ENCODE data around the gene FYCO1.

FYCO1 gene

DNA sequence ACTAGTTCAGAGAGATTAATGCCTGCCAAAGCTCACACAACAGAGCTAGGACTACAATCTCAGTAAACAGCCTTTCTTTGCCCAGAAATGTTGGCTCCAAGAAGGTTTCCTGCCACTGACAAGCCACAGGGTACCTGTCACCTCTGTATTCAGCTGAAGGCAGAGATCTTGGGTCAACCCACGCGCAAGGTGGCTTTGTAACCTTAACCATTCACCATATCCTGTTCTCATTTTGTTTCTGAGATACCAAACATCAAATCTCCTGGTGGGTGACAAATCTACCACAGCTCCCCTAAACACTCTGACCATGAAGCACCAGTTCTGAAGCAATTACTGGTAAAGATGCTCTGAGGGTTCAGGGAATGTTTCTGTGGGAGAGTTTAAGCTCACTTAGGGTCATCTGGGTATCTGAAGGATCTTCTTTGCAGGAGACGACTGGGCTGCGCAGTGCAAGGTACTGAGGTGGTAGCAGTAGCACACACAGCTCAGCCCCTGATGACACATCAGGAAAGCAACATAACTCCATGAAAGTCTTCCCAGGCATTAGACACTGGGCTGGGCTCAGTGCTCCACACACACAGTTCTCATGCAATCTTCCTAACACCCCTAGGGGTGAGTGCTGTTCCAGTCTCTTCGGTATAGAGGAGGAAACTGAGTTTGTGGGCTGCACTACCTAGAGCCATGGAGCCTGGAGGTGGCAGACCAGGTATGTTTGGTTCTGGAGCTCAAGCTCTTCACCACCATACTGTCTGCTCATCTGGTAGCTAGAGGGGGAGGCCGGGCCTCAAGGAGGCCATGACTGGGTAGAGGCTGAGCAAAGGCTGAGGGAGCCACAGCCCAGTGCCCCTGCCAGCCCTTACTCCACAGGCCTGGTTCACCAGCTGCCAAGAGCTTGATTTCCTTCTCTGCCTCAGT lies 44.7 kb downstream of the FYCO1 start:
- peaks cover 58% of the 10 kb centered on the region for H3K36me3 ChIP-seq (ENCODE audit: control insufficient read depth, insufficient read depth, low read length)
- peaks cover 12% of the 10 kb centered on the region for H3K4me1 ChIP-seq (ENCODE audit: control insufficient read depth, insufficient read depth, low read length)
- no peaks in the 10 kb centered on the region for H3K27me3 ChIP-seq (ENCODE audit: control insufficient read depth, insufficient read depth, low read length)
- no peak overlapping the region for H3K4me3 ChIP-seq (ENCODE audit: low read length)
- no peak overlapping the region for H3K9ac ChIP-seq (ENCODE audit: low read length)
- no peak overlapping the region for H3K27ac ChIP-seq (ENCODE audit: low read depth, low read length)

DNA sequence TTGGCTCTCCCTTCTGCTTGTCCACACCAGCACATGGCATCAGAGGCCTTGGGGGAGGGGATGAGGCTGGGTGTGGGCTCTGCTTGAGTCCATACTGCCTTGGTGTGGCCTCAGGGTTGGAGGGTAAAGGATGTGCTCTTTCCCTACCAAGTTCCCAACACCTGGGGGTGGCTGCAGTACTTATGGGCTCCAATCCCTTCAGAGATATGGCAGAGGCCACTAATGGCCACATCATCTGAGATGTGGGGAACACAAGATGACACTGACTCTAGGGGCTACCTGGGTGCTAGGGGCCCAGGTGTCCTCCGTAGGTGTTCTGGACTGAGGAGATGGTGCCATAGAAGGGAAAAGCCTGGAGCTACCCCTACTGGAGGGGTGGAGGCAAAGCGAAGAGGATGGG lies 45.5 kb downstream of the FYCO1 start:
- Histone ChIP-seq H3K9ac (ENCODE audit: low read length) (no peak overlapping the region), H3K36me3 (ENCODE audit: control insufficient read depth, insufficient read depth, low read length) (peaks cover 52% of the 10 kb centered on the region), H3K27me3 (ENCODE audit: control insufficient read depth, insufficient read depth, low read length) (no peaks in the 10 kb centered on the region), H3K4me3 (ENCODE audit: low read length) (no peak overlapping the region), H3K27ac (ENCODE audit: low read depth, low read length) (no peak overlapping the region), H3K4me1 (ENCODE audit: control insufficient read depth, insufficient read depth, low read length) (peaks cover 12% of the 10 kb centered on the region)

DNA sequence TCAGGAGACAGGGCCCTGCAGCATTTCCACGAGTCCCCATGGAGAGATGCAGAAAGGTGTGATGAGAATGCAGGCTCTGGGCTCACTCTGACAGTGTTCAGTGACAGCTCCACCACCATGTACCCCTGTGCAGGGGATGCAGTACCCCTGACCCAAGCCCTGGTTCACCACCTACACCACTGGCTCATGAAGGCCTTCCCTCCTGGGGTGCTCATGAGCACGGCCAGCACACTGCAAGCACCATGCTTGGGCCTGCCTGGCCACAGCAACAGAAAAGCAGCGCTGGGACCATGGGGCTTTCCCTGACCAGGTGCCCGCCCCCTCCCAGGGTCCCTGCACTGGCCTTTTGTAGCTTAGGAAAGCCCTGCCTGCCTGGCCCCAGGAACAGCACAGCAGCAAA lies 46.2 kb downstream of the FYCO1 start:
- H3K36me3 ChIP-seq (ENCODE audit: control insufficient read depth, insufficient read depth, low read length) = peaks cover 49% of the 10 kb centered on the region

DNA sequence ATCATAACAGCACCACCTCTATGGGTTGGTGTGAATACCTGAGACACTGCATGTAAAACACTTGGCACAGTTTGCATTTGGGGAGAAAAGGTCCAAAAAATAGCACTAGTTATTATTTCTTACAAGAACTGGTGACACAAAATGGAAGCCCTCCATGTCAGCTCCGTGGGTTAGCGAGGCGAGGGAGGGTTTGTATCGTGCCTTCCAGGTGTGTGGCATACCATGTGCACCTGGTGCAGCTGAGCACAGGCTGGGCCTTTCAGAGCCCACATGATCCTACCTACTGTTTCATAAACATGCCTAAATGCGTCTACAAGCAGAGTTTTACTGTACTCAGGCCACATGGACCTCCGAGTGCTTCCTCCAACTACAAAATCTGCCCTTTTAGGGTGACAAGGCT lies 46.7 kb downstream of the FYCO1 start:
- peaks cover 46% of the 10 kb centered on the region for H3K36me3 ChIP-seq (ENCODE audit: control insufficient read depth, insufficient read depth, low read length)

More for the DNA sequence above, 46.2 kb downstream of the FYCO1 start:
- Histone ChIP-seq H3K4me1 (ENCODE audit: control insufficient read depth, insufficient read depth, low read length) (peaks cover 12% of the 10 kb centered on the region), H3K27me3 (ENCODE audit: control insufficient read depth, insufficient read depth, low read length) (no peaks in the 10 kb centered on the region), H3K9ac (ENCODE audit: low read length) (no peak overlapping the region), H3K4me3 (ENCODE audit: low read length) (no peak overlapping the region), H3K27ac (ENCODE audit: low read depth, low read length) (no peak overlapping the region)

DNA sequence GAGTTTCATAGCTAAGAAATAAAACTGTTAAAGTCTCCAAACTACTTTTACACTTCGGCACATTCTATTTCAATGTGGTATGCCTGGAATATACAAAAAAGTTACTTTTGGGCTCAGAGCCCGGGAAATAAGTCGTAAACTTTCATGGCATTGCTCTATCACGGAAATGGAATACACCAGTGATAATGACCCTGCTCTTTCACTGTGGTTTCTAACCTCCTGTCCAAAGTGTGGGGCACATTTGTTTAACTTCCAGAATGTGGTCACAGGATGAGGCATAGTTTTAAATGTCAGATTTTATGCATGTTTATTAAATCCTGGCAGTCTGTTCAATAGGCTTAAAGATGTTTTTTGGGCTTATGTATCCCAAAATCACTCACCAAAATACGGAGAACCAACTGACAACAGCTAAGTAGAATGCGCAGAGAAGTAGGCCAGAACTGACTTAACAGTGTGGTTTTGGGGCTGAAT lies 47.3 kb downstream of the FYCO1 start:
- Histone ChIP-seq H3K36me3 (ENCODE audit: control insufficient read depth, insufficient read depth, low read length) (peaks cover 40% of the 10 kb centered on the region), H3K4me3 (ENCODE audit: low read length) (no peak overlapping the region), H3K4me1 (ENCODE audit: control insufficient read depth, insufficient read depth, low read length) (peaks cover 12% of the 10 kb centered on the region), H3K27me3 (ENCODE audit: control insufficient read depth, insufficient read depth, low read length) (no peaks in the 10 kb centered on the region), H3K9ac (ENCODE audit: low read length) (no peak overlapping the region), H3K27ac (ENCODE audit: low read depth, low read length) (no peak overlapping the region)

More for the DNA sequence above, 46.7 kb downstream of the FYCO1 start:
- H3K4me1 ChIP-seq (ENCODE audit: control insufficient read depth, insufficient read depth, low read length) = peaks cover 12% of the 10 kb centered on the region
- H3K27ac ChIP-seq (ENCODE audit: low read depth, low read length) = no peak overlapping the region
- no peak overlapping the region for H3K9ac ChIP-seq (ENCODE audit: low read length)
- H3K27me3 ChIP-seq (ENCODE audit: control insufficient read depth, insufficient read depth, low read length) = no peaks in the 10 kb centered on the region
- H3K4me3 ChIP-seq (ENCODE audit: low read length) = no peak overlapping the region

DNA sequence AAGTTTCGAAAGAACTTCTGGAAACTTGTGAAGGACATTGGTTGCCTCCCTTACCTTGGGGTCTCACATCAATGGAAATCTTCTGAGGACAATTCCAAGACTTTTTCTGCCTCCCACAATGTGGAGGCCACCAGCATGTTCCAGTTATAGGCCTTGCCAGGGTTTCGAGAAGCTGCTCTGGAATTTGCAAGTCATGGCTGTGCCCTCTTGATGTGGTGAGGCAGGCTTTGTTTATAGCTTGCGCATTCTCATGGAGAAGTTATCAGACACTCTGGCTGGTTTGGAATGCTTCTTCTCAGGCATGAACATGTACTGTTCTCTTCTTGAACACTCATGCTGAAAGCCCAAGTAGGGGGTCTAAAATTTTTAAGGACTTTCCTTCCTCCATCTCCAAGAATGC lies 48.3 kb downstream of the FYCO1 start:
- Histone ChIP-seq H3K4me1 (ENCODE audit: control insufficient read depth, insufficient read depth, low read length) (peaks cover 12% of the 10 kb centered on the region), H3K36me3 (ENCODE audit: control insufficient read depth, insufficient read depth, low read length) (peaks cover 32% of the 10 kb centered on the region), H3K4me3 (ENCODE audit: low read length) (no peak overlapping the region), H3K27ac (ENCODE audit: low read depth, low read length) (no peak overlapping the region), H3K9ac (ENCODE audit: low read length) (no peak overlapping the region), H3K27me3 (ENCODE audit: control insufficient read depth, insufficient read depth, low read length) (no peaks in the 10 kb centered on the region)

DNA sequence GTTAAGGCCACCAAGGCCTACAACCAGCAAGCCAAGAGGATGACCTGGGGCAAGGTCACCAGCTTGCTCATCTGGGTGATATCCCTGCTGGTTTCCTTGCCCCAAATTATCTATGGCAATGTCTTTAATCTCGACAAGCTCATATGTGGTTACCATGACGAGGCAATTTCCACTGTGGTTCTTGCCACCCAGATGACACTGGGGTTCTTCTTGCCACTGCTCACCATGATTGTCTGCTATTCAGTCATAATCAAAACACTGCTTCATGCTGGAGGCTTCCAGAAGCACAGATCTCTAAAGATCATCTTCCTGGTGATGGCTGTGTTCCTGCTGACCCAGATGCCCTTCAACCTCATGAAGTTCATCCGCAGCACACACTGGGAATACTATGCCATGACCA lies 48.7 kb downstream of the FYCO1 start:
- H3K27ac ChIP-seq (ENCODE audit: low read depth, low read length) = no peak overlapping the region
- H3K9ac ChIP-seq (ENCODE audit: low read length) = no peak overlapping the region
- H3K36me3 ChIP-seq (ENCODE audit: control insufficient read depth, insufficient read depth, low read length) = peaks cover 29% of the 10 kb centered on the region
- peaks cover 12% of the 10 kb centered on the region for H3K4me1 ChIP-seq (ENCODE audit: control insufficient read depth, insufficient read depth, low read length)
- no peaks in the 10 kb centered on the region for H3K27me3 ChIP-seq (ENCODE audit: control insufficient read depth, insufficient read depth, low read length)
- H3K4me3 ChIP-seq (ENCODE audit: low read length) = no peak overlapping the region

DNA sequence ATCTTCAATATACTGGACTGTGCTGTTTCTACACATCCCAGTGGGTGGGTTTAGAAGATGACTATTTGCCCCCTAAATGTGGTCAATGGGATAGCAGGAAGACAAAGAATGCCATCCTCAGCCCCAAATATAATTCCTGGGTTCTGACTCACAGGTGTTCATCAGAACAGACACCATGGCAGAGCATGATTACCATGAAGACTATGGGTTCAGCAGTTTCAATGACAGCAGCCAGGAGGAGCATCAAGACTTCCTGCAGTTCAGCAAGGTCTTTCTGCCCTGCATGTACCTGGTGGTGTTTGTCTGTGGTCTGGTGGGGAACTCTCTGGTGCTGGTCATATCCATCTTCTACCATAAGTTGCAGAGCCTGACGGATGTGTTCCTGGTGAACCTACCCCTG lies 49.3 kb downstream of the FYCO1 start:
- Histone ChIP-seq H3K36me3 (ENCODE audit: control insufficient read depth, insufficient read depth, low read length) (peaks cover 24% of the 10 kb centered on the region), H3K9ac (ENCODE audit: low read length) (no peak overlapping the region), H3K4me1 (ENCODE audit: control insufficient read depth, insufficient read depth, low read length) (peaks cover 12% of the 10 kb centered on the region), H3K4me3 (ENCODE audit: low read length) (no peak overlapping the region), H3K27ac (ENCODE audit: low read depth, low read length) (no peak overlapping the region), H3K27me3 (ENCODE audit: control insufficient read depth, insufficient read depth, low read length) (no peaks in the 10 kb centered on the region)

DNA sequence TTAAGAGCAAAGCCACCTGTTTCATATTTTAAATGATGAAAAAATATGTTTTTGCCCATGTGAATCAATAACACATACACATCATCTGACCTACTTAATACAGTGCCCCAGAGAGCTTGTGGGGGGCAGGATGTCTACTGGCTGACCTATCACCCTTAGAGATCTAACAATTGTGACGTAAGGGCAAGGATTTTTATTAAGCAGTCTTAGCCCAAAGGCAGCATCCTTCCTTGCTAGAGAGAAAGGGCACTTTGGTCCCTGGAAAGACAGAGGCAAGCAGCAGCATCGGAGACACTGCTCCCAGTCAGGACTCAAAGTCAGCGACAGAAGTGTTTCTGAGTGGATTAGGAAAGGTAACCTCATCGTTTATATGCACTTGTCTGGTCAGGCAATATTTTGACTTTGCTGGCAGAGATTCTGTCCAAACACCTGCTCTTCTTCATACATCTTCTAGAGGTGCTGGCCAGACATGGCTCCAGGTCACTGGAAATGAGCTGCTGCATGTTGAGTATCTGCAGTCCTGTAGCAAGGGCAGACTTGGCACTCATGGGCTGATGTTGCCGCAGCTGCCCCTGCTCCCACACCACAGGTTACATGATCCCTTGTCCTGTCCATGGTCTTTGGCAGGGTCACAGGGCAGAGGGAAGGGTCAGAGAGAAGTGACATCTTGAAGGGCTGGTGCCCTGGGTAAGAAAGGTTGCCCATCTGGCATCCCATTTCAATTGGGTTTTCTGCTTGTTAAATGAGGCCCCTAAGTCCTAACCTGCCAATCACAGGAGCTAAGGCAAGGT lies 50.6 kb downstream of the FYCO1 start:
- Histone ChIP-seq H3K9ac (ENCODE audit: low read length) (no peak overlapping the region), H3K27ac (ENCODE audit: low read depth, low read length) (no peak overlapping the region)

DNA sequence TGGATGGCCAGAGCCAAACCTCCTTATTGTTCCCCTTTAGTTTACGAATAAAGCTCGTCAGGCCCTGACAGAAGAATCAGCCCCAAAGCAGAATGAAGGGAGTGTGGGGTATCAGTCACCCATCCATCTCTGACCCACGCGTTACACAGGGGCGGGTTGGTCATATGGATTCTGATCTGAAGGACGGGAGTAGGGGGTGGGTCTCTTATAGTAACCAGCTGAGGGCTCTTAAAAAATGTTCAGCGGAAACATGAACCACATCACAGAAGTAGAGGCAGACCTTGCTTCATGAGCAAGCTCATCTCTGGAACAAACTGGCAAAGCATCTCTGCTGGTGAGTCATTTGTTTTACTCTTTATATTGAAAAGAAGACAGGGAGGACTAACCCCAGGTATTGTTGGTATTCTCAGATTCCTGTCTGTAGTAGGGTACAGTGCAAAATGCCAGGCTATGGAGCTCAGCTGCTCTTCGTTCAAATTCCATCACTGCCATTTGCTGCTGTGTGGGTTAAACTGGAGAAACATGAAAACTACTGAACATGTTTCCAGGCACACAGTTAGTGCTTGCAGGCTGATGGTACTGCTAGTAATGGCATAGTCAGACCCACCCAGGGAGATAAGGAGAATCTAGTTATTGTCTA lies 52.3 kb downstream of the FYCO1 start, which contains the start of gene CXCR6:
Gene CXCR6, plus strand, starts transcription at position 258 of the 640 bp plus-strand sequence. CDS start 3,018 bp downstream, outside the sequence.
- Histone ChIP-seq H3K4me1 (ENCODE audit: control insufficient read depth, insufficient read depth, low read length) (peaks cover 15% of the 10 kb centered on the region), H3K27ac (ENCODE audit: low read depth, low read length) (no peak within 1 kb of the TSS), H3K4me3 (ENCODE audit: low read length) (no peak within 1 kb of the TSS), H3K36me3 (ENCODE audit: control insufficient read depth, insufficient read depth, low read length) (peaks cover 13% of the 10 kb centered on the region), H3K9ac (ENCODE audit: low read length) (no peak within 1 kb of the TSS), H3K27me3 (ENCODE audit: control insufficient read depth, insufficient read depth, low read length) (no peaks in the 10 kb centered on the region)

More for the DNA sequence above, 50.6 kb downstream of the FYCO1 start:
- Histone ChIP-seq H3K4me3 (ENCODE audit: low read length) (no peak overlapping the region), H3K36me3 (ENCODE audit: control insufficient read depth, insufficient read depth, low read length) (peaks cover 19% of the 10 kb centered on the region), H3K27me3 (ENCODE audit: control insufficient read depth, insufficient read depth, low read length) (no peaks in the 10 kb centered on the region), H3K4me1 (ENCODE audit: control insufficient read depth, insufficient read depth, low read length) (peaks cover 12% of the 10 kb centered on the region)

DNA sequence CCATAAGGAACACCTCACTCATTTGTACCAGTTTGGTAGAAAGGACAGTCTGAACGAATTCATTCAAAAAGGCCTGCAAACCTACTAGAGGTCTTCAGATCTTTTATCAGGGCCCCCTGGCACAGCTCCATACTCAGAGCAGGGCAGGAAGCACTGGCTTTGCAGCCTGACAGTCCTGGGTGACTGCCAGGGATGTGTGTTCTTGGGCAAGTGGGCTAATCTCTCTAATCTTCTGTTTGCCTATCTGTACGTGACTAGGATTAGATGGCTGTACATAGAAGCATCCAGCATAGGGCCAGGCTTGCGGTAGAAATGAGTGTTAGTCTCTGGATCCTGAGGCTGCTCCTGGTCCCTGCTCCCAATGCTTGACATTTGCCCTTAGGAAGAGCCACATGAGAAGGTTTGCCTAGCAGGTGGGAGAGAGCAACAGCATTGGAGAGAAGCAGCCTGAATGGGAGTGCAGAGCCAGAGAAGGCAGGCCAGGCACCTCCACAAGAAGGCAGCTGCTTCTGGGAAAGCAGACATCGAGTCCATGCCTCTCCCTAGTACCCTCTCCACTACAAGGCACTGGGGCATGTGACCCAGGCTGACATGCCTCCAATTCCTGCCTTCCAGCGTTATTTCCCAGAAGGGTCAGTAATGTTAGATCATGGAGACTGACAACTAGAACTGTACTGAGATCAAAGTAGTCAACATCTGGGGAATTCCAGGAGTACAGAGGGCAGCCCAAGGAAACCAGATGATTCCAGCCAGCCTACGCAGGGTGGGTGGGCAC lies 53.4 kb downstream of the FYCO1 start:
- Histone ChIP-seq H3K27ac (ENCODE audit: low read depth, low read length) (no peak overlapping the region), H3K4me3 (ENCODE audit: low read length) (no peak overlapping the region), H3K36me3 (ENCODE audit: control insufficient read depth, insufficient read depth, low read length) (peaks cover 13% of the 10 kb centered on the region), H3K4me1 (ENCODE audit: control insufficient read depth, insufficient read depth, low read length) (peaks cover 8% of the 10 kb centered on the region), H3K27me3 (ENCODE audit: control insufficient read depth, insufficient read depth, low read length) (no peaks in the 10 kb centered on the region), H3K9ac (ENCODE audit: low read length) (no peak overlapping the region)
